IMR-90 (cell line): ENCODE data around the gene PPP1R14D. TPM values are rescaled to one million over a fixed set of nuclear protein-coding genes. Genes with fewer than 3 reads are reported as not detected.
A peak's percentile ranks its signal among the peaks of the same experiment; 100 is the strongest.

ENCODE experiments used
- ATAC-seq: fragments of 200-7000 bp; cut with Tn5 transposase; 2 replicates; pipeline ENCODE4 v1.9.1; 2020; ENCODE audit warnings: low read depth, mild to moderate bottlenecking, moderate library complexity
- BruUV-seq: library from RNA; stranded (reverse); fragments of 400-500 nt; replicated peaks from 2 replicates; lab custom pipeline; 2021; lab: Mats Ljungman, UMichigan
- CTCF ChIA-PET: fragments of 300-600 bp; formaldehyde crosslinking; extraction: SDS; loops from one replicate; lab custom pipeline; 2021; ENCODE audit warnings: antibody characterized with exemption; lab: Yijun Ruan, JAX
- POLR2A ChIA-PET: fragments of 300-600 bp; sonication (Branson Sonifier 250); formaldehyde crosslinking; loops from one replicate; lab custom pipeline; 2022; ENCODE audit warnings: antibody characterized with exemption; ENCODE audit not compliant: unreplicated experiment; lab: Charles Lee
- DNase-seq: peaks from one replicate; pipeline ENCODE4 v3.0.0; 2013
- H2AFZ ChIP-seq: replicated peaks from 2 replicates; pipeline ENCODE3; 2013; ENCODE audit warnings: low read length, mild to moderate bottlenecking; ENCODE audit not compliant: poor library complexity
- H2AK5ac ChIP-seq: 2 replicates; pipeline ENCODE4 v1.6.1; 2013; ENCODE audit warnings: low read depth, low read length, inconsistent platforms
- H2AK9ac ChIP-seq: replicated peaks from 2 replicates; pipeline ENCODE3; 2013; ENCODE audit warnings: mild to moderate bottlenecking, low read depth, low read length, moderate library complexity; ENCODE audit not compliant: poor library complexity
- H2BK120ac ChIP-seq: 2 replicates; pipeline ENCODE4 v1.6.1; 2013; ENCODE audit warnings: low read depth, low read length, inconsistent platforms
- H2BK15ac ChIP-seq: 3 replicates; pipeline ENCODE4 v1.6.1; 2013; ENCODE audit warnings: low read depth, low read length, inconsistent platforms
- H2BK20ac ChIP-seq: 2 replicates; pipeline ENCODE4 v1.6.1; 2013; ENCODE audit warnings: low read depth, mild to moderate bottlenecking, inconsistent platforms, low read length, moderate library complexity
- H2BK5ac ChIP-seq: 2 replicates; pipeline ENCODE4 v1.6.1; 2013; ENCODE audit warnings: mild to moderate bottlenecking, low read depth, low read length, inconsistent platforms; ENCODE audit not compliant: poor library complexity, severe bottlenecking
- H3K14ac ChIP-seq: replicated peaks from 2 replicates; pipeline ENCODE4 v1.6.1; 2013; ENCODE audit warnings: low read depth, low read length, inconsistent platforms
- H3K18ac ChIP-seq: 2 replicates; pipeline ENCODE4 v1.6.1; 2013; ENCODE audit warnings: low read depth, low read length, control low read depth
- H3K23ac ChIP-seq: 2 replicates; pipeline ENCODE4 v1.6.1; 2013; ENCODE audit warnings: low read depth, low read length, inconsistent platforms
- H3K27ac ChIP-seq: 2 replicates; pipeline ENCODE4 v1.5.1; 2013; ENCODE audit warnings: mild to moderate bottlenecking, control low read depth, low read length; ENCODE audit not compliant: insufficient read depth
- H3K27me3 ChIP-seq: 2 replicates; pipeline ENCODE4 v1.6.1; 2013; ENCODE audit warnings: low read length; ENCODE audit not compliant: control insufficient read depth, insufficient read depth
- H3K36me3 ChIP-seq: 2 replicates; pipeline ENCODE4 v1.6.1; 2013; ENCODE audit warnings: low read length, mixed read lengths; ENCODE audit not compliant: control insufficient read depth, insufficient read depth
- H3K4ac ChIP-seq: 2 replicates; pipeline ENCODE4 v1.6.1; 2013; ENCODE audit warnings: low read depth, low read length, inconsistent platforms
- H3K4me1 ChIP-seq: 2 replicates; pipeline ENCODE4 v1.6.1; 2013; ENCODE audit warnings: low read length, mixed read lengths; ENCODE audit not compliant: control insufficient read depth, insufficient read depth
- H3K4me2 ChIP-seq: 2 replicates; pipeline ENCODE4 v1.6.1; 2013; ENCODE audit warnings: low read depth, mild to moderate bottlenecking, control low read depth, low read length, moderate library complexity
- H3K4me3 ChIP-seq: 2 replicates; pipeline ENCODE4 v1.5.1; 2013; ENCODE audit warnings: low read depth, mild to moderate bottlenecking, control low read depth, low read length, moderate library complexity; ENCODE audit not compliant: insufficient read depth
- H3K56ac ChIP-seq: 2 replicates; pipeline ENCODE4 v1.6.1; 2013; ENCODE audit warnings: low read length, inconsistent platforms; ENCODE audit not compliant: insufficient read depth; ENCODE audit errors: extremely low read depth
- H3K79me1 ChIP-seq, 2 experiments: 2 replicates each; pipeline ENCODE4 v1.6.1; 2013; ENCODE audit warnings: low read length in 2 of 2, inconsistent platforms in 1 of 2, low read depth in 1 of 2
- H3K9ac ChIP-seq: 2 replicates; pipeline ENCODE4 v1.6.1; 2013; ENCODE audit warnings: low read depth, low read length, control low read depth
- H3K9me1 ChIP-seq: 2 replicates; pipeline ENCODE4 v1.6.1; 2013; ENCODE audit warnings: low read length, inconsistent platforms; ENCODE audit not compliant: insufficient read depth
- H3K9me3 ChIP-seq: 2 replicates; pipeline ENCODE4 v1.6.1; 2013; ENCODE audit warnings: low read length; ENCODE audit not compliant: control insufficient read depth, insufficient read depth
- H4K20me1 ChIP-seq: 2 replicates; pipeline ENCODE4 v1.6.1; 2013; ENCODE audit warnings: low read length, inconsistent platforms; ENCODE audit not compliant: insufficient read depth
- H4K5ac ChIP-seq: 2 replicates; pipeline ENCODE4 v1.6.1; 2013; ENCODE audit warnings: mild to moderate bottlenecking, low read depth, low read length, control low read depth
- H4K8ac ChIP-seq, 2 experiments: 2 replicates each; pipeline ENCODE4 v1.6.1; 2013; ENCODE audit warnings: low read depth in 2 of 2, low read length in 2 of 2, control low read depth in 1 of 2, inconsistent platforms in 1 of 2
- H4K91ac ChIP-seq: 2 replicates; pipeline ENCODE4 v1.6.1; 2013; ENCODE audit warnings: low read depth, low read length, inconsistent platforms; ENCODE audit not compliant: insufficient read depth
- BHLHE40 ChIP-seq: fragments of 150-350 bp; IDR thresholded peaks from 2 replicates; pipeline ENCODE4 v1.6.1; 2016; ENCODE audit warnings: mild to moderate bottlenecking, low read depth, low read length
- MXI1 ChIP-seq: IDR thresholded peaks from 2 replicates; pipeline ENCODE4 v1.6.1; 2012; ENCODE audit warnings: low read depth, mild to moderate bottlenecking, low read length, moderate library complexity, borderline replicate concordance
- NFE2L2 ChIP-seq: fragments of 150-350 bp; IDR thresholded peaks from 2 replicates; pipeline ENCODE4 v1.6.1; 2016; ENCODE audit warnings: low read depth, mild to moderate bottlenecking, low read length
- POLR2A ChIP-seq: IDR thresholded peaks from 2 replicates; pipeline ENCODE4 v1.6.1; 2012; ENCODE audit warnings: mild to moderate bottlenecking, low read depth, low read length
- RAD21 ChIP-seq: IDR thresholded peaks from 2 replicates; pipeline ENCODE4 v1.6.1; 2012; ENCODE audit warnings: low read length, improper control_type of control experiment
- RCOR1 ChIP-seq: IDR thresholded peaks from 2 replicates; pipeline ENCODE4 v1.6.1; 2012; ENCODE audit warnings: mild to moderate bottlenecking, low read length, improper control_type of control experiment; ENCODE audit not compliant: insufficient replicate concordance
- SMC3 ChIP-seq: fragments of 150-350 bp; IDR thresholded peaks from 2 replicates; pipeline ENCODE4 v1.6.1; 2016; ENCODE audit warnings: low read depth, mild to moderate bottlenecking, antibody characterized with exemption, low read length, moderate library complexity
- WGBS, 2 experiments: methylation state at CpG; one replicate each; pipeline versions ENCODE4 v1.1.5 to v1.1.7; 2013; ENCODE audit warnings: missing lambda C conversion rate in 2 of 2; ENCODE audit not compliant: insufficient read length in 1 of 2; ENCODE audit errors: extremely low coverage in 2 of 2; 5-methylcytosine and 5-hydroxymethylcytosine counted together
- dilution Hi-C: fragments of 300-500 bp; cut with HindIII; formaldehyde crosslinking; loops from one replicate; pipeline ENCODE4 v1.14.3; 2018; ENCODE audit warnings: low sequenced_read_pairs; ENCODE audit not compliant: unreplicated experiment
- in situ Hi-C: fragments of 300-500 bp; cut with MboI; formaldehyde crosslinking; loops from 3 replicates; pipeline ENCODE4 v1.14.3; 2019; ENCODE audit warnings: low sequenced_read_pairs, inconsistent platforms, mixed read lengths
- intact Hi-C: fragments of 100-400 bp; cut with micrococcal nuclease; formaldehyde crosslinking; loops from 2 replicates; pipeline ENCODE4 v1.10.0; 2022
- polyA plus RNA-seq, 3 experiments: library from polyadenylated mRNA; depleted of rRNA; stranded (reverse); fragments of >200 nt; gene quantifications; 2 replicates each; pipeline ENCODE4 v1.2.3, GENCODE V29; 2012; ENCODE audit warnings: low replicate concordance in 1 of 3
- total RNA-seq: library from RNA; depleted of rRNA; stranded (reverse); fragments of >200 nt; gene quantifications from 2 replicates; pipeline ENCODE4 v1.2.3, GENCODE V29; 2012
- TF ChIP-seq, protein P1 (sequence below): conservative IDR thresholded peaks from 2 replicates; pipeline ENCODE4 v1.5.1; 2012; ENCODE audit warnings: mild to moderate bottlenecking, low read depth, low read length, improper control_type of control experiment
- TF ChIP-seq, protein P2 (sequence below): fragments of 150-350 bp; IDR thresholded peaks from 2 replicates; pipeline ENCODE4 v1.6.1; 2017; ENCODE audit warnings: mild to moderate bottlenecking, antibody characterized with exemption, low read length, low read depth

The PPP1R14D gene
- total and polyA plus RNA-seq, 2 of the 4 experiments (the other 2 are of a cell fraction), result not detected

DNA sequence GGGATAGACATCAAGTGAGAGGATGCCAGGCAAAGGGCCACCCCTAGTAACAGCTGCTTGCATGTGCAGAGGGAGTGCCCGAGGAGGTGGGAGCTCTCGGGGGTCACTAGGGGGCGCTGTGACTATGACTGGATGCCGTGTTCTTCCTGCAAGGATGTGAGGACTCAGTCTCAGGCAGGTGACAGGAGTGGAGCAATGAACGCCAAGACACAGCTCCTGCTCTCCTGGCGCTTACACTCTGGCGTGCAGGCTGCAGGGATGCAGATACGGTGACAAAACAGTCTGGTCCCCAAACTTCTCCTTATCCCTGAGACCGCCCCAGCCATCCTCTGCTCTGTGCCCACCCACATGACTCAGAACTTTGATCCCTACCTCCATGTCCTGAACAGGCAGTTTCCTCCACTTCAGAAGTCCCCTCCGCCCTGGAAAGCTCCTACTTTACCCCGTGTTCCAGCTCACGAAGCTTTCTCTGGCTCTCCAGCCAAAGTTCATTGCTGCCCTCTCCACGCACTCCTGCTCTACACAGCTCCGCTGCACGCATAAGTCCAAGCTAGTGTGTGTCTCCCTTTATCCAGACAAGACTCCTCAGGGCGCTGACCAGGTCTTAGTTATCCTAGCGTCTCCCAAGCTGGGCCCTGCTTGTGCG, 30.8 kb upstream of the PPP1R14D start:
- DNase-seq, result peak; percentile 68
- Histone ChIP-seq H3K23ac (no peak overlapping the region), H3K9ac (no peak overlapping the region), H2AK5ac (no peak overlapping the region), H3K9me3 (no peaks in the 10 kb centered on the region), H4K5ac (no peak overlapping the region), H2BK20ac (0 out of 2 replicates have a peak overlapping the region, but pooled peaks have one; percentile 3), H3K36me3 (no peaks in the 10 kb centered on the region), H3K27me3 (peaks cover 12% of the 10 kb centered on the region), H3K79me1 (no peaks in the 10 kb centered on the region), H3K27ac (no peak overlapping the region), H4K20me1 (no peaks in the 10 kb centered on the region), H4K91ac (no peak overlapping the region), H4K8ac (no peak overlapping the region), H2AK9ac (no peak overlapping the region), H3K56ac (no peak overlapping the region), H3K14ac (no peak overlapping the region), H3K4ac (no peak overlapping the region), H3K9me1 (peaks cover 3% of the 10 kb centered on the region; the same call in 1 of the 2 replicates), H3K4me2 (no peak overlapping the region), H3K4me1 (no peaks in the 10 kb centered on the region), H3K18ac (no peak overlapping the region), H2BK120ac (no peak overlapping the region), H2AFZ (peak overlapping the region; percentile 90), H2BK15ac (no peak overlapping the region), H3K4me3 (no peak overlapping the region), H2BK5ac (no peak overlapping the region)
- in situ Hi-C loops (loop anchor here (5.0 kb wide), 1 partner anchor 33 kb away; the partner anchor contains the start of gene VPS18), intact Hi-C loops (no loop called here), dilution Hi-C loops (no loop called here)
- peak; percentile 67 for ATAC-seq
- BruUV-seq, result no TSS peak
- TF ChIP-seq RAD21 (peak; percentile 57), RCOR1 (no peak), NFE2L2 (no peak), POLR2A (no peak), MXI1 (no peak), BHLHE40 (peak; percentile 15; the same call in 1 of the 2 replicates), SMC3 (peak; percentile 50)
- TF ChIP-seq, protein P1, sequence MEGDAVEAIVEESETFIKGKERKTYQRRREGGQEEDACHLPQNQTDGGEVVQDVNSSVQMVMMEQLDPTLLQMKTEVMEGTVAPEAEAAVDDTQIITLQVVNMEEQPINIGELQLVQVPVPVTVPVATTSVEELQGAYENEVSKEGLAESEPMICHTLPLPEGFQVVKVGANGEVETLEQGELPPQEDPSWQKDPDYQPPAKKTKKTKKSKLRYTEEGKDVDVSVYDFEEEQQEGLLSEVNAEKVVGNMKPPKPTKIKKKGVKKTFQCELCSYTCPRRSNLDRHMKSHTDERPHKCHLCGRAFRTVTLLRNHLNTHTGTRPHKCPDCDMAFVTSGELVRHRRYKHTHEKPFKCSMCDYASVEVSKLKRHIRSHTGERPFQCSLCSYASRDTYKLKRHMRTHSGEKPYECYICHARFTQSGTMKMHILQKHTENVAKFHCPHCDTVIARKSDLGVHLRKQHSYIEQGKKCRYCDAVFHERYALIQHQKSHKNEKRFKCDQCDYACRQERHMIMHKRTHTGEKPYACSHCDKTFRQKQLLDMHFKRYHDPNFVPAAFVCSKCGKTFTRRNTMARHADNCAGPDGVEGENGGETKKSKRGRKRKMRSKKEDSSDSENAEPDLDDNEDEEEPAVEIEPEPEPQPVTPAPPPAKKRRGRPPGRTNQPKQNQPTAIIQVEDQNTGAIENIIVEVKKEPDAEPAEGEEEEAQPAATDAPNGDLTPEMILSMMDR, result peak; percentile 73
- TF ChIP-seq, protein P2, sequence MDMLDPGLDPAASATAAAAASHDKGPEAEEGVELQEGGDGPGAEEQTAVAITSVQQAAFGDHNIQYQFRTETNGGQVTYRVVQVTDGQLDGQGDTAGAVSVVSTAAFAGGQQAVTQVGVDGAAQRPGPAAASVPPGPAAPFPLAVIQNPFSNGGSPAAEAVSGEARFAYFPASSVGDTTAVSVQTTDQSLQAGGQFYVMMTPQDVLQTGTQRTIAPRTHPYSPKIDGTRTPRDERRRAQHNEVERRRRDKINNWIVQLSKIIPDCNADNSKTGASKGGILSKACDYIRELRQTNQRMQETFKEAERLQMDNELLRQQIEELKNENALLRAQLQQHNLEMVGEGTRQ, result no peak
- ChIA-PET CTCF (interaction anchor here (0.5 to 5.0 kb wide), 10 partner anchors 10 to 166 kb away, joined by 3 to 44 read pairs (median 6); partner anchors contain the start of genes RHOV and VPS18), POLR2A (no interaction called here)
- 37% methylated on average over 11 of the region's 18 CpGs; no CpG with 5 or more reads in 1 of the 2 experiments for WGBS, 2 experiments
